Measurements from ENCODE around the gene ELAVL2.

Gene ELAVL2

DNA sequence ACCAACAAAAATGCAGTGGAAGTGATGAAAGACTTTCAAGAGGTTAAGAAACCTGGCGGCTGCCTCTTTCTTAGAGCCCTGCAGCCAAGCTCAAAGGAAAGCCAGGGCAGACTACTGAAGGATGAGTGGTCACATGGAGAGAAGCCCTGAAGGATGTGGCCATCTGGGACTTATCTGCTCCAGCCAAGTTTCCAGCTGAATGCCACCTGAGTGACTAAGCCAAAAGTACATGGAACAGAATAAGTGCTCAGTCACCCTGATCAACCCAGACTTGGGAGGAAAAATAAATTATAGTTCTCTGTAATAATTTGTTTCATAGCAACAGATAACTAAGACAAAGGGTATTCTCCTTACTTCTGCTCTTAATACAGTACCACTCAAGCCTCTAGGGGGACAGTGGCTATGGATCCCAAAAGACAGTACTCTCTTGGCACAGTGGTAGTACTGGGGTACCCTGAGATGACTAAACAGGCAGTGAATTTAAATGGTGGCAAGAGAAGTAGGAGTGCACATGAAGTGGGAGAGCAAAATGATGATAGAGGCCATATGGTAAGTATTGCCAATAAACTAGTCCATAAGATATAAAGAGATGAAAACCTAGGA lies 182.3 kb downstream of the ELAVL2 start:
- DNase-seq (ENCODE audit: insufficient read length) (no peak), FAIRE-seq (no peak)
- TF ChIP-seq POLR2AphosphoS5 (IDR thresholded peaks at IDR 0.05; ENCODE audit: low read depth, low read length): no peak
- TF ChIP-seq POLR2A (IDR thresholded peaks at IDR 0.05; ENCODE audit: low read depth, low read length): no peak
- no peak for TF ChIP-seq TAF1 (IDR thresholded peaks at IDR 0.05; ENCODE audit: borderline replicate concordance, low read depth, low read length)
